ENCODE results near the gene XRCC4.

The XRCC4 gene

GRCh38 chr5:83277154-83277553 is 199.8 kb downstream of the XRCC4 start:
- TF ChIP-seq CTCF (IDR thresholded peaks at IDR 0.05) = no peak
- Histone ChIP-seq H3K27ac (no peak overlapping the region), H3K4me3 (no peak overlapping the region)
- DNase-seq (ENCODE audit: low spot score) = no peak

- DNase-seq (ENCODE audit: low spot score) = no peak
- Histone ChIP-seq H3K4me3 (no peak overlapping the region), H3K27ac (no peak overlapping the region)
- no peak for TF ChIP-seq CTCF (IDR thresholded peaks at IDR 0.05)
Measured at GRCh38 chr5:83277953-83278352, 200.6 kb downstream of the XRCC4 start.

GRCh38 chr5:83281176-83281575 is 203.8 kb downstream of the XRCC4 start:
- H3K4me3 ChIP-seq = no peak overlapping the region
- H3K27ac ChIP-seq = no peak overlapping the region
- DNase-seq (ENCODE audit: low spot score) = no peak
- no peak for TF ChIP-seq CTCF (IDR thresholded peaks at IDR 0.05)

- DNase-seq (ENCODE audit: low spot score) = no peak
- no peak for TF ChIP-seq CTCF (IDR thresholded peaks at IDR 0.05)
- Histone ChIP-seq H3K27ac (no peak overlapping the region), H3K4me3 (no peak overlapping the region)
Measured at GRCh38 chr5:83281658-83282057, 204.3 kb downstream of the XRCC4 start.

- H3K27ac ChIP-seq = no peak overlapping the region
- TF ChIP-seq CTCF (IDR thresholded peaks at IDR 0.05) = no peak
- no peak for DNase-seq (ENCODE audit: low spot score)
- H3K4me3 ChIP-seq = no peak overlapping the region
Measured at GRCh38 chr5:83283761-83284160, 206.4 kb downstream of the XRCC4 start.

GRCh38 chr5:83285661-83286398 is 208.5 kb downstream of the XRCC4 start:
- no peak for DNase-seq (ENCODE audit: low spot score)
- H3K4me3 ChIP-seq = no peak overlapping the region
- H3K27ac ChIP-seq = no peak overlapping the region
- no peak for TF ChIP-seq CTCF (IDR thresholded peaks at IDR 0.05)

GRCh38 chr5:83294246-83294645 is 216.9 kb downstream of the XRCC4 start:
- TF ChIP-seq CTCF (IDR thresholded peaks at IDR 0.05) = no peak
- DNase-seq (ENCODE audit: low spot score) = no peak

More at GRCh38 chr5:83294246-83294645, 216.9 kb downstream of the XRCC4 start:
- Histone ChIP-seq H3K4me3 (no peak overlapping the region), H3K27ac (no peak overlapping the region)
